Measurements from ENCODE around the gene BBOX1.
"Not testable (repeated sequence)": the region's sequence is repeated elsewhere in the genome, so short reads cannot be mapped to it uniquely, and the experiment has no call there.

The BBOX1 gene

DNA sequence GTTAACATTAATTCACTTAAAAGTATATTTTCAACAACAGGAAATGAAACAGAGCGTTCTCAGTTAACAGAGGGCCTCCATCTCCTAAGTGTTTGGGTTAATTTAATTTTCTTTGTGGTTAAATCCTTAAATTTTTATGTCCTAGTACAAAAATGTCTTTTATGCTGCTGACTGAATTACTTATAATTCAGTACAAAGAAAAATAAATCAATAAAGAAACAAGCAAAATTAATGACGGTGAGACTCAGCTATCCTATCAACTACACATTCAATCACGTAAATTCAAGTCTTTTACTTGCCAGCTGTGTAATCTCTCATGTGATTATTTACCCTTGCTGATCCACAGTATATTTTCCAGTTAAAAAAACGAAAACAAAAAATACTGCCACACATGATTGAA lies 81.4 kb downstream of the BBOX1 start:
- Mint-ChIP-seq H3K4me3 (no peak overlapping the region), H3K27ac (no peak overlapping the region), H3K36me3 (ENCODE audit: low read depth) (no peaks in the 10 kb centered on the region), H3K9me3 (no peaks in the 10 kb centered on the region), H3K4me1 (no peaks in the 10 kb centered on the region), H3K27me3 (ENCODE audit: low read depth, poor library complexity) (no peaks in the 10 kb centered on the region)
- TF ChIP-seq, protein P1, sequence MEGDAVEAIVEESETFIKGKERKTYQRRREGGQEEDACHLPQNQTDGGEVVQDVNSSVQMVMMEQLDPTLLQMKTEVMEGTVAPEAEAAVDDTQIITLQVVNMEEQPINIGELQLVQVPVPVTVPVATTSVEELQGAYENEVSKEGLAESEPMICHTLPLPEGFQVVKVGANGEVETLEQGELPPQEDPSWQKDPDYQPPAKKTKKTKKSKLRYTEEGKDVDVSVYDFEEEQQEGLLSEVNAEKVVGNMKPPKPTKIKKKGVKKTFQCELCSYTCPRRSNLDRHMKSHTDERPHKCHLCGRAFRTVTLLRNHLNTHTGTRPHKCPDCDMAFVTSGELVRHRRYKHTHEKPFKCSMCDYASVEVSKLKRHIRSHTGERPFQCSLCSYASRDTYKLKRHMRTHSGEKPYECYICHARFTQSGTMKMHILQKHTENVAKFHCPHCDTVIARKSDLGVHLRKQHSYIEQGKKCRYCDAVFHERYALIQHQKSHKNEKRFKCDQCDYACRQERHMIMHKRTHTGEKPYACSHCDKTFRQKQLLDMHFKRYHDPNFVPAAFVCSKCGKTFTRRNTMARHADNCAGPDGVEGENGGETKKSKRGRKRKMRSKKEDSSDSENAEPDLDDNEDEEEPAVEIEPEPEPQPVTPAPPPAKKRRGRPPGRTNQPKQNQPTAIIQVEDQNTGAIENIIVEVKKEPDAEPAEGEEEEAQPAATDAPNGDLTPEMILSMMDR (IDR thresholded peaks at IDR 0.05), result no peak
- no peak for DNase-seq

DNA sequence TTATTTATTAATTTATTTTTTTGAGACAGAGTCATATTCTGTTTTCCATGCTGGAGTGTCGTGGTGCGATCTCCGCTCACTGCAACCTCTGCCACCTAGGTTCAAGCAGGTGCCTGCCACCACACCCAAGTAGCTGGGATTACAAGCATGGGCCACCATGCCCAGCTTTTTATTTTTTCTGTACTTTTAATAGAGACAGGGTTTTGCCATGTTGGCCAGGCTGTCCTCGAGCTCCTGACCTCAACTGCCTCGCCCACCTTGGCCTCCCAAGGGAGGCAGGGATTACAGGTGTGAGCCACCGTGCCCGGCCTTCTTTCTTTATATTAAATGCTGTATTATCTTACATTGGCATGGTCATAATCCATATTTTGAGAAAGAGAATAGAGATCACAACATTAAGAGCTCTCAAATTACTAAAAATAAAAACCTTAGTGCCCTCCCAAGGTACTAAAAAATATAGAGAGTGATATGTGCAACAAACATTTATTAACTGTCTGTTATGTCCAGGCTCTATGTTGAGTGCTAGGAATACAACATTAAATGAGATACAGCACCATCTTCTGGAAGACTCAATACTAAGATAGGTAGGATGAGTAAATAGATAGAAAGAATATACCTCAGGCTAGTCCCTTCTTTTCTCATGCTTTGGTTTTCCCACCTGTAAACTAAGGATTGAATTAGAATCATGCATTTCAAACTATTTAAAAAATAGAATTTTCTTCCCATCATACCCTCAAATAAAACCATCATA lies 84.1 kb downstream of the BBOX1 start:
- Mint-ChIP-seq H3K36me3 (ENCODE audit: low read depth) (no peaks in the 10 kb centered on the region), H3K4me3 (no peak overlapping the region), H3K9me3 (no peaks in the 10 kb centered on the region), H3K27me3 (ENCODE audit: low read depth, poor library complexity) (no peaks in the 10 kb centered on the region), H3K4me1 (no peaks in the 10 kb centered on the region), H3K27ac (no peak overlapping the region)
- TF ChIP-seq, protein P1 (IDR thresholded peaks at IDR 0.05), result no peak
- DNase-seq, result no peak

DNA sequence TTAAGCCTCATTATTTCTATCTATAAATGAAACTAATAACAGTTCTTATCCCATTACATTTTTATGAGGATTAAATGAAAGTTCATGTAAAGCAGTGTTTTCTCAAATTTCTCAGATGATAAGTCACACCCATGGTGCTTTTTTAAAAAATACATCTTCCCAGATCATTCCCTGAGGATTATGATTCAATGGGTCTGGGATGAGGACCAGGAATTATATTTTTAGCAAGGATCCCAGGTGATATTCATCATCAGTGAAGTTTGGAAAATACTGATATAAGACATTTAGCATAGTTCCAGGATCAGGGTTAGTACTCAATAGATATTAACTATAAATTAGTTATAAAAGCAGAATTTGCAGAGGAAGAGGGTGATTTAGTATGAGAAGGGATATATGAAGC lies 89.1 kb downstream of the BBOX1 start:
- peaks cover 21% of the 10 kb centered on the region for H3K9me3 Mint-ChIP-seq
- no peak overlapping the region for H3K27ac Mint-ChIP-seq
- no peaks in the 10 kb centered on the region for H3K27me3 Mint-ChIP-seq (ENCODE audit: low read depth, poor library complexity)
- H3K4me1 Mint-ChIP-seq, result no peaks in the 10 kb centered on the region
- no peak for DNase-seq
- TF ChIP-seq, protein P1 (IDR thresholded peaks at IDR 0.05), result no peak
- H3K36me3 Mint-ChIP-seq (ENCODE audit: low read depth), result peaks cover 12% of the 10 kb centered on the region
- H3K4me3 Mint-ChIP-seq, result no peak overlapping the region

DNA sequence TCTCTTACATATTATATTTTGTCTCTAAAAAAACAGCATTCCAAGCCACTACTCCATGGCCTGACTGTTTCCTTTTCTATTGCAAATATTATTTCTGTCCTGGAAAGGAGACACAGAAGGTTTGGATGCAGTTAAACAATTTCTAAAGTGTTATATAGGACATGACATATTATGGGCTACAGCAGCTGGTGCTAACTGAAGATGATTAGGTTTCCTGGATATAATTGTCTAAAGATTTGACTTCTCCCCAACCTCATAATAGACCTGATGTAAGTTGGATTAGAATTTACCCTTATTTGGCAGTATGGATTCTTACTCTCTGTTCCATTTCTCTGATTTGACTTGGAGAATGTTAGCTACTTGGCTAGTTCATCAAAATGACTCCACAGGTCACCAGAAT lies 90.2 kb downstream of the BBOX1 start:
- H3K4me1 Mint-ChIP-seq, result no peaks in the 10 kb centered on the region

DNA sequence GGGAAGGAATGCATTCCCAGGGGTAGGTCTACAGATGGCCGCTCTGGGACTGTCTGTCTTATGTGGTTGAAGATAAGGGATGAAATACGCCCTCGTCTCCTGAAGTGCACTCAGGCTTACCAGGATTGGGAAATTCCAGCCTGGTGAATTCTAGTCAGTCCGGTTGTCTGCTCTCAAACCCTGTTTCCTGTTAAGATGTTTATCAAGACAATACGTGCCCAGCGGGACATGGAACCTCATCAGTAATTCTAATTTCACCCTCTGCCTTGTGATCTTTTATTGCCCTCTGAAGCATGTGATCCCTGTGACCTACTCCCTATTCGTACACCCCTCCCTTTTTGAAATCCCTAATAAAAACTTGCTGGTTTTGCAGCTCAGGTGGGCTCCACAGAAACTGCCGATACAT lies 95.3 kb downstream of the BBOX1 start:
- H3K9me3 Mint-ChIP-seq, result peaks cover 60% of the 10 kb centered on the region
- not testable (repeated sequence) for H3K4me3 Mint-ChIP-seq; H3K4me1 Mint-ChIP-seq; H3K27me3 Mint-ChIP-seq (ENCODE audit: low read depth, poor library complexity); H3K27ac Mint-ChIP-seq
- peak; percentile 4 for DNase-seq
- H3K36me3 Mint-ChIP-seq (ENCODE audit: low read depth), result peaks cover 40% of the 10 kb centered on the region

More for the DNA sequence above, 90.2 kb downstream of the BBOX1 start:
- peaks cover 22% of the 10 kb centered on the region for H3K36me3 Mint-ChIP-seq (ENCODE audit: low read depth)
- H3K27me3 Mint-ChIP-seq (ENCODE audit: low read depth, poor library complexity), result no peaks in the 10 kb centered on the region
- TF ChIP-seq, protein P1 (IDR thresholded peaks at IDR 0.05), result no peak
- H3K9me3 Mint-ChIP-seq, result peaks cover 30% of the 10 kb centered on the region
- no peak for DNase-seq
- no peak overlapping the region for H3K4me3 Mint-ChIP-seq
- H3K27ac Mint-ChIP-seq, result no peak overlapping the region

DNA sequence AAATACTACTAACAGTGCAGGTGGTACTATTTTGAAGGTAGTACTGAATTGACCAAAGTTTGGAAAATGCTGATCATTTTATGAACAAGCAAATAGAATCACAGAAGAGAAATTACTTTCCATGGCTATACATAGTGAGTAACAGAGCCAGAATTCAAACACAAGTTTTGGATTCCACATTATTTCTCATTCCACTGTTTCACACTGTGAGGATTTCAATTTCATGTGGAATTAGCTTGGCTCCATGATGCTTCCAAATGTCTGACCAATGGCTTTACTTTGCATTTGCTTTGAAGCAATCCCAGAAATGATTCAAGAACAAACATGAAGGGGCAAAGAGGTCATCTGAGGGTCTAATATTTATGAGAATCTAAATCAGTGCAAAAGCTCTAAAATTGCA lies 98.1 kb downstream of the BBOX1 start:
- TF ChIP-seq, protein P1 (IDR thresholded peaks at IDR 0.05), result no peak
- Mint-ChIP-seq H3K4me1 (no peaks in the 10 kb centered on the region), H3K27me3 (ENCODE audit: low read depth, poor library complexity) (no peaks in the 10 kb centered on the region), H3K27ac (no peak overlapping the region), H3K4me3 (no peak overlapping the region), H3K9me3 (peaks cover 72% of the 10 kb centered on the region), H3K36me3 (ENCODE audit: low read depth) (peaks cover 42% of the 10 kb centered on the region)
- no peak for DNase-seq
